ENCODE results near the gene PDE1A. TPM values are rescaled to one million over a fixed set of nuclear protein-coding genes. Genes with fewer than 3 reads are reported as not detected.

The PDE1A gene
- total RNA-seq, 4 donors from 2014 or later: 2.9 to 14.4 (median 4.4) TPM

DNA sequence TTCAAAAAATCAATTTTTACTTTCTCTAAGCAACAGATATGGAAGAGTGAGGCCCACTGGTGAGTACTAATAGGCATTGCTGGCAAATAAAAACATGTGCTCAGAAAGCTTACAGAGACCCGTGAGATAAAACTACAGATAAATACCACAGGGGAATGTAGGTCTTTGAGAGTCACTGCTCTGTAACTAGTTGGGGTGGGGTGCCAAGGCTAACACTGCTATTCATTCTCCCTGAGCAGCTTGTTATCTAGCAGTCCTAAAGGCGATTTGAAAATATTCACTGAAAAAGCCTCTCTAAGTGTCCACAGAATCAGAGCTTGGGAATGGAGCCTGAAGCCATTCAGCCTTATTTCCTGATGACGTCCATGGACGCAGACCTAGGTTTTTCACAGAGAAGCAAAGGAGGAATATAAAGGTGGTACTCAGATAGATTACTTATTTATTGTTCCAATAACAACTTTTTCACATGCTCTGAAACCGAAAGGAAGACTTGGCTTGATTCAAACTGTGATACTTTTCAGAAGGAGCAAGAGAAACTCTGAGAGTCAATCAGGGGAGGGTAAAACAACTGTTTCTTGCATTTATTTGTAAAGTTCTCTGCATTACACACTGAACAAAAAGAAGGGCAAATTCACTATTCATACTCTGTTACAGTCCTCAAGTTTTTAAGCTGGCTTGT is 252.8 kb downstream of the PDE1A start:
- Histone ChIP-seq H3K36me3 (no peaks in the 10 kb centered on the region), H3K9me3 (no peaks in the 10 kb centered on the region), H3K4me1 (no peaks in the 10 kb centered on the region), H3K27me3 (no peaks in the 10 kb centered on the region), H3K27ac (no peak overlapping the region), H3K4me3 (no peak overlapping the region)
- in situ Hi-C loops (cut with MboI; ENCODE audit: low sequenced_read_pairs in 4 of 4): no loop called here
- intact Hi-C loops (cut with DNase I; ENCODE audit: low total_unique reads): no loop called here
- TF ChIP-seq POLR2A (IDR thresholded peaks at IDR 0.05): no peak
- TF ChIP-seq, protein P1, sequence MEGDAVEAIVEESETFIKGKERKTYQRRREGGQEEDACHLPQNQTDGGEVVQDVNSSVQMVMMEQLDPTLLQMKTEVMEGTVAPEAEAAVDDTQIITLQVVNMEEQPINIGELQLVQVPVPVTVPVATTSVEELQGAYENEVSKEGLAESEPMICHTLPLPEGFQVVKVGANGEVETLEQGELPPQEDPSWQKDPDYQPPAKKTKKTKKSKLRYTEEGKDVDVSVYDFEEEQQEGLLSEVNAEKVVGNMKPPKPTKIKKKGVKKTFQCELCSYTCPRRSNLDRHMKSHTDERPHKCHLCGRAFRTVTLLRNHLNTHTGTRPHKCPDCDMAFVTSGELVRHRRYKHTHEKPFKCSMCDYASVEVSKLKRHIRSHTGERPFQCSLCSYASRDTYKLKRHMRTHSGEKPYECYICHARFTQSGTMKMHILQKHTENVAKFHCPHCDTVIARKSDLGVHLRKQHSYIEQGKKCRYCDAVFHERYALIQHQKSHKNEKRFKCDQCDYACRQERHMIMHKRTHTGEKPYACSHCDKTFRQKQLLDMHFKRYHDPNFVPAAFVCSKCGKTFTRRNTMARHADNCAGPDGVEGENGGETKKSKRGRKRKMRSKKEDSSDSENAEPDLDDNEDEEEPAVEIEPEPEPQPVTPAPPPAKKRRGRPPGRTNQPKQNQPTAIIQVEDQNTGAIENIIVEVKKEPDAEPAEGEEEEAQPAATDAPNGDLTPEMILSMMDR (IDR thresholded peaks at IDR 0.05 in 4 of 5, conservative IDR thresholded peaks at IDR 0.05 in 1 of 5): no peak
- DNase-seq (no peak), ATAC-seq (no peak)

DNA sequence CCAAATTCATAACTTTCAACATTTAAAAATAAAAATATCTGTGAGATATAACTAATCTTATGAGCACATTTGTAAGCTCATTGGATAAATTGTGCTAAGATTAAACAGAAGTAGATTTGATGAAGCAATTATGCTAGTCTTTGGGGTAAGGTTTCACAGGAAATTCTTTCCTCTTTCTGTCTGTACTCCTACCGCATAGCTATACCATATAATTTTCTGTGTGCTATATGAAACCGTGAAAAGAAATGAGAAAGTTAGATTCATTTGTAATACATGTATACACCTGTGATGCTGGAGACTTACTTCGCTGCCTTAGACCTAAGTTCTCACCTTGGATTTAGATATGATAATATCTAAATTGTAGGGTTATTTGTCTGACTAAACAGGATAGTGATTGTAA is 256.5 kb downstream of the PDE1A start:
- Histone ChIP-seq H3K27me3 (no peaks in the 10 kb centered on the region), H3K4me3 (no peak overlapping the region), H3K4me1 (peaks cover 0 to 5% of the 10 kb centered on the region in 2 donors), H3K36me3 (no peaks in the 10 kb centered on the region), H3K27ac (no peak overlapping the region), H3K9me3 (no peaks in the 10 kb centered on the region)
- TF ChIP-seq, protein P1 (IDR thresholded peaks at IDR 0.05 in 4 of 5, conservative IDR thresholded peaks at IDR 0.05 in 1 of 5): no peak
- TF ChIP-seq POLR2A (IDR thresholded peaks at IDR 0.05): no peak
- in situ Hi-C loops (cut with MboI; ENCODE audit: low sequenced_read_pairs in 4 of 4): no loop called here
- DNase-seq (no peak), ATAC-seq (no peak)
- intact Hi-C loops (cut with DNase I; ENCODE audit: low total_unique reads): no loop called here

DNA sequence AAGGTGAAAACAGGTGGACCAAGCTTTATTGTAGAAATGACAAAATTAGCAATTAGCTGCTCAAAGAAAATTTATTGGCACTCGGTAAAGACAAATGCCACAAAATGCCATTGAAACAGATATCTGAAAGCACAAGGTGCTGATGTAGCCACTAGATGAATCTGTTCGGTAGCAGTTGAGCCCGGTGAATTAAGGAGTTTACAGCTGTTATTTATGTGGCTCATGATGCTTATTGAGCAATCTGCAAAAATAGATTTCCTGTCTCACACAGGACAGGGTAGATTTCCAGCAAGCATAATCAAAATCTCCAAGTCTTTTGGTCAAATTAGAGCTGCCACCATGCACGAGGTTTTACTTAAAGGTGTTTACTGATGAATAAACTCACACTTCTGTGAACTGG is 259.0 kb downstream of the PDE1A start:
- no peaks in the 10 kb centered on the region for H3K36me3 ChIP-seq
- ATAC-seq (peak; percentile 55 to 56), DNase-seq (no peak)
- H3K4me1 ChIP-seq: peaks cover 0 to 5% of the 10 kb centered on the region in 2 donors
- no peak overlapping the region for H3K27ac ChIP-seq
- intact Hi-C loops (cut with DNase I; ENCODE audit: low total_unique reads) (no loop called here), in situ Hi-C loops (cut with MboI; ENCODE audit: low sequenced_read_pairs in 4 of 4) (no loop called here)
- no peaks in the 10 kb centered on the region for H3K9me3 ChIP-seq
- no peaks in the 10 kb centered on the region for H3K27me3 ChIP-seq
- no peak overlapping the region for H3K4me3 ChIP-seq
- no peak for TF ChIP-seq POLR2A (IDR thresholded peaks at IDR 0.05)
- TF ChIP-seq, protein P1 (IDR thresholded peaks at IDR 0.05 in 4 of 5, conservative IDR thresholded peaks at IDR 0.05 in 1 of 5): no peak

DNA sequence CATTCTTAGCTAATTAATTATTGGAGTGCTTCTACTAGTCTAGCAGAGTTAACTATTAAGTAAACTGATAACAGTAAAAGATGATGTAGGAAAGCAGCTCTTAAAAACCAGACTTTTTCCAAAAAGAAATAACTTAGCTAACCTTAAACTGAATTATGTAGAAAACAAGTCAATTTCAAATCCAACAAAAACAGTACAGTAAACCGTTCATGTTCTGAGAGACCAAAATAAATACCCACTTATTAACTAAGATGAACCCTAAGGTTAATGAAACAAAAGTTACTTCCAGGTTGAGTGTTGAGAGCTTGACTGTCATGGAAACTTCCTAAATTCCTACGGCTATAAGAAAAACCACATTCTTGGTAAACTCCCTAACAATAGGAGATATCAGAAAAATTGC is 260.0 kb downstream of the PDE1A start:
- no peak overlapping the region for H3K4me3 ChIP-seq
- no peak for TF ChIP-seq POLR2A (IDR thresholded peaks at IDR 0.05)
- TF ChIP-seq, protein P1 (IDR thresholded peaks at IDR 0.05 in 4 of 5, conservative IDR thresholded peaks at IDR 0.05 in 1 of 5): no peak
- no peaks in the 10 kb centered on the region for H3K36me3 ChIP-seq
- in situ Hi-C loops (cut with MboI; ENCODE audit: low sequenced_read_pairs in 4 of 4) (no loop called here), intact Hi-C loops (cut with DNase I; ENCODE audit: low total_unique reads) (no loop called here)
- no peak for ATAC-seq
- DNase-seq: no peak
- H3K9me3 ChIP-seq: no peaks in the 10 kb centered on the region
- H3K27ac ChIP-seq: no peak overlapping the region
- H3K4me1 ChIP-seq: peaks cover 0 to 5% of the 10 kb centered on the region in 2 donors
- no peaks in the 10 kb centered on the region for H3K27me3 ChIP-seq

DNA sequence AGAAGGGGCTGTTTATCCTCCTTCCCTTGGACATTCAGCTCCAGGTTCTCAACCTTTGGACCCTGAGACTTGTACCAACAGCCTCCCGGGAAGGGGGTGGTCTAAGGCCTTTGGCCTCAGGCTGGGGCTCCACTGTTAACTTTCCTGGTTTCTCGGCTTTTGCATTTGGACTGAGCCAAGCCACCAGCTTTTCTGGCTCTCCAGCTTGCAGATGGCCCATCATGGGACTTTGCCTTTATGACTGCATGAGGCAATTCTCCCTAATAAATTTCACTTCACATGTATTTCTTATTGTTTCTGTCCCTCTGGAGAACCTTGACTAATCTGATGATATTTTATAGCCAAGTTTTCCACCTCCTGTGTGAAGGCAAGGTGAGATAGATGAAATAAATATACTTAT is 260.4 kb downstream of the PDE1A start:
- peaks cover 0 to 5% of the 10 kb centered on the region in 2 donors for H3K4me1 ChIP-seq

More for the DNA sequence above, 260.4 kb downstream of the PDE1A start:
- Histone ChIP-seq H3K36me3 (no peaks in the 10 kb centered on the region), H3K27me3 (no peaks in the 10 kb centered on the region), H3K9me3 (no peaks in the 10 kb centered on the region), H3K27ac (no peak overlapping the region), H3K4me3 (no peak overlapping the region)
- ATAC-seq (no peak), DNase-seq (no peak)
- in situ Hi-C loops (cut with MboI; ENCODE audit: low sequenced_read_pairs in 4 of 4): no loop called here
- TF ChIP-seq POLR2A (IDR thresholded peaks at IDR 0.05): no peak
- TF ChIP-seq, protein P1 (IDR thresholded peaks at IDR 0.05 in 4 of 5, conservative IDR thresholded peaks at IDR 0.05 in 1 of 5): no peak
- intact Hi-C loops (cut with DNase I; ENCODE audit: low total_unique reads): no loop called here
